ENCODE results near the gene NEK7.
"Not testable (repeated sequence)": the region's sequence is repeated elsewhere in the genome, so short reads cannot be mapped to it uniquely, and the experiment has no call there.

The NEK7 gene

GRCh38 chr1:198171667-198172540, 15.1 kb downstream of the NEK7 start:
- DNase-seq (ENCODE audit: low read depth): no peak

- no peak for DNase-seq (ENCODE audit: low read depth)
Measured at GRCh38 chr1:198173832-198174231, 17.0 kb downstream of the NEK7 start.

- no peak for DNase-seq (ENCODE audit: low read depth)
Measured at GRCh38 chr1:198174297-198174696, 17.5 kb downstream of the NEK7 start.

- no peak for DNase-seq (ENCODE audit: low read depth)
Measured at GRCh38 chr1:198175423-198176170, 18.8 kb downstream of the NEK7 start.

GRCh38 chr1:198176179-198176578, 19.4 kb downstream of the NEK7 start:
- DNase-seq (ENCODE audit: low read depth): no peak

- DNase-seq (ENCODE audit: low read depth): no peak
Measured at GRCh38 chr1:198177546-198177945, 20.7 kb downstream of the NEK7 start.

GRCh38 chr1:198178615-198179014, 21.8 kb downstream of the NEK7 start:
- DNase-seq (ENCODE audit: low read depth): no peak

GRCh38 chr1:198179556-198179981, 22.8 kb downstream of the NEK7 start:
- DNase-seq (ENCODE audit: low read depth): peak; percentile 63

- no peak for DNase-seq (ENCODE audit: low read depth)
Measured at GRCh38 chr1:198183605-198184004, 26.8 kb downstream of the NEK7 start.

GRCh38 chr1:198184516-198184915, 27.7 kb downstream of the NEK7 start:
- no peak for DNase-seq (ENCODE audit: low read depth)

GRCh38 chr1:198185146-198185545, 28.3 kb downstream of the NEK7 start:
- no peak for DNase-seq (ENCODE audit: low read depth)

GRCh38 chr1:198185759-198186158, 29.0 kb downstream of the NEK7 start:
- DNase-seq (ENCODE audit: low read depth): no peak

- no peak for DNase-seq (ENCODE audit: low read depth)
Measured at GRCh38 chr1:198186916-198187580, 30.2 kb downstream of the NEK7 start.

- no peak for DNase-seq (ENCODE audit: low read depth)
Measured at GRCh38 chr1:198187973-198188588, 31.3 kb downstream of the NEK7 start.

- no peak for DNase-seq (ENCODE audit: low read depth)
Measured at GRCh38 chr1:198191117-198191516, 34.3 kb downstream of the NEK7 start.

- DNase-seq (ENCODE audit: low read depth): not testable (repeated sequence)
Measured at GRCh38 chr1:198193871-198194270, 37.1 kb downstream of the NEK7 start.

- DNase-seq (ENCODE audit: low read depth): no peak
Measured at GRCh38 chr1:198196630-198197029, 39.8 kb downstream of the NEK7 start.

GRCh38 chr1:198197285-198197684, 40.5 kb downstream of the NEK7 start:
- no peak for DNase-seq (ENCODE audit: low read depth)

- DNase-seq (ENCODE audit: low read depth): no peak
Measured at GRCh38 chr1:198199105-198199504, 42.3 kb downstream of the NEK7 start.

- no peak for DNase-seq (ENCODE audit: low read depth)
Measured at GRCh38 chr1:198201956-198202784, 45.4 kb downstream of the NEK7 start.

GRCh38 chr1:198203434-198203833, 46.6 kb downstream of the NEK7 start:
- DNase-seq (ENCODE audit: low read depth): no peak

All from CMK (cell line).